Endothelial cell of coronary artery (primary cell): ENCODE results near the gene SLC35A2. TPM values are rescaled to one million over a fixed set of nuclear protein-coding genes. Genes with fewer than 3 reads are reported as not detected.

ENCODE experiments used
- total RNA-seq: library from RNA; depleted of rRNA; stranded (reverse); fragments of >200 nt; gene quantifications from 2 replicates; pipeline ENCODE4 v1.2.3, GENCODE V29; 2014

The SLC35A2 gene
- total RNA-seq, result 8.6 and 9.0 TPM in 2 replicates

DNA sequence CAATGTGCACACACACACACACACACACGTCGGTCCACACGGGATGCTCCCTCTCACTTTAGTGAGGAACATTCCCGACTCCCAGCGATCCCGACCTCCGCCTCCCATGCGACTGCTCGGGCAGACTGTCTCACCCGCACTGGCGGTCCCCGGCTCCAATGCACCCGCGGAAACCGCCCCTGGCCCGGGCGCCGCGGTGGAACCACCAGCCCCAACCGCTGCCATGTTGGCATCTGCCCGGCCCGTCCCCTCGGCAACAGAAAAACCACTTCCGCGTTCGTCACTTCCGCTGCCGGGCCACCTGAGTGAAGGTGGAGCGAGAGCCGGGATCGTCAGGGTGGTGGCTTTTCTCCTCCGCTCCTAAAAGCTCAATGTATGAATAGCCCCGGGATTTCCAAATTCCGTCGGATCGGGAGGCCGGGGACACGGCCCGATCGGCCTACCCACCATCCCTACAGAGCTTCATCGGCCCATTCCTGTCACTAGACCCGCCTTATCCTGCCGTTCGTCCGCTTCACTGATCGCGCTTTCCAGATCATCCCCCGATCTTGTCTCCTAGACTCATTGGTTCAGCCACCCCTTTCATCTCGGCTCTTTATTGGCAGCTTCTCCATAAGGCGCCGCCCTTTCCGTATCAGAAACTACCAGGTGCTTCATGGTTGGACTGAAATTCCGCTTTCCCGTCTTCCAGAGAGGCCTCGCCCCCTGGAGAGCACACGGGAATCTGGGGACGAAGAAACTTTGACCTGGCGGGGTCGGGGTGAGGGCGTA is at the start of gene SLC35A2:
TSS of gene SLC35A2 (minus strand) at position 235 of the 771 bp plus-strand sequence. CDS start at position 225, 10 bp downstream.

GRCh38 chrX:48957477-48957826 is 46.0 kb upstream of the SLC35A2 start, which contains the start of gene OTUD5:
TSS of gene OTUD5 (minus strand) at chrX:48957607. CDS start at chrX:48957570, 37 bp downstream.

GRCh38 chrX:48918643-48919340 is 7.3 kb upstream of the SLC35A2 start, which contains the start of gene PIM2:
TSS of gene PIM2 (minus strand) at chrX:48919024. CDS start at chrX:48918834, 190 bp downstream.

DNA sequence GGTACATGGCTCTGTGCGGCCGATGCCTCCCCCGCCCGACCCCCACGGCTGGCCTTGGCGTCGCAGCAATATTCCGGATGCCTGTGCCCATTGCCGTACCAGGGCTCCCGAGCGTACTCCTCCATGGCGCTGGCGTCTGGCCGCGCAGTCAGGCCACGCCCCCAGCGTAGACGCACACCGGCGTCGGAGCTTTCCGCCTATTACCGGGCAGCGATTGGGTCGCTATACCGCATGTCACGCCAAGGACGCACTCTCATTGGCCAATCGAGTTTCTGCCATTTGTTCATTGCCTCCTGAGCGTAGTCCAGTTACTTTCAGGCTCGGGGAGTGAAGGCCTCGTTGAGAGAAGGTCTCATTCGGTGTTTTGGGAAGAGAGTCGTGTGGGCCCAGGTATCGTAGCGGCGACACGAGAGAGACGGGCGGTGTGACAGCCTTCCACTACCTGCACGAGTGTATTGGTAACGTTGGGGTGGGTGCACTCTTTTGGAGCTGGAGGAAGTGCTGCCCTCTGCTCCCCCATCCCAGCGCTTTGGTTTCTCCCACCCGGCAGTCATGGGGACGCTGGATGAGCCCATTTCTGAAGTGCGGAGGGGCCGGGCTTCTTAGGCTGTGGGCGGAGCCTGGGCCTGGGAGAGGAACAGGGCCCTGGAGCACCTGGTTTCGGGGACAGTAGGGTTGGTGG is 13.7 kb downstream of the SLC35A2 start, which contains the start of the genes PQBP1 and TIMM17B:
TSS of gene PQBP1 (plus strand) at position 306 of the 682 bp plus-strand sequence. CDS start 580 bp downstream, outside the sequence.
TSS of gene TIMM17B (minus strand) at position 144 of the 682 bp plus-strand sequence. CDS start at position 125, 19 bp downstream.

Other genes starting within 250 kb of the SLC35A2 start
- 0.09 and 0.18 TPM in 2 replicates for gene WAS, start 227.8 kb downstream of the SLC35A2 start, total RNA-seq
- 2.9 and 5.8 TPM in 2 replicates for gene SUV39H1, start 214.9 kb downstream of the SLC35A2 start, total RNA-seq
- gene GLOD5, start 149.9 kb downstream of the SLC35A2 start, total RNA-seq, result not detected in 2 replicates
- gene GATA1, start 125.1 kb downstream of the SLC35A2 start, total RNA-seq, result not detected in 2 replicates
- 19.4 and 36.7 TPM in 2 replicates for gene HDAC6, start 109.6 kb downstream of the SLC35A2 start, total RNA-seq
- gene ERAS, start 85.1 kb downstream of the SLC35A2 start, total RNA-seq, result not detected in 2 replicates
- gene PCSK1N, start 76.0 kb downstream of the SLC35A2 start, total RNA-seq, result not detected in 2 replicates
- gene TIMM17B, start 13.9 kb downstream of the SLC35A2 start, total RNA-seq, result 16.2 and 18.1 TPM in 2 replicates
- gene PQBP1, start 13.7 kb downstream of the SLC35A2 start, total RNA-seq, result 88.2 and 121 TPM in 2 replicates
- gene PIM2, start 7.4 kb upstream of the SLC35A2 start, total RNA-seq, result 3.2 and 3.4 TPM in 2 replicates
- 25.2 and 31.2 TPM in 2 replicates for gene OTUD5, start 46.0 kb upstream of the SLC35A2 start, total RNA-seq
- gene KCND1, start 60.2 kb upstream of the SLC35A2 start, total RNA-seq, result 0.18 and 0.47 TPM in 2 replicates
- 34.0 and 34.5 TPM in 2 replicates for gene GRIPAP1, start 90.6 kb upstream of the SLC35A2 start, total RNA-seq
- 16.4 and 22.4 TPM in 2 replicates for gene TFE3, start 131.7 kb upstream of the SLC35A2 start, total RNA-seq
- 0.45 and 1.1 TPM in 2 replicates for gene CCDC120, start 147.4 kb upstream of the SLC35A2 start, total RNA-seq
- gene PRAF2, start 162.4 kb upstream of the SLC35A2 start, total RNA-seq, result 3.2 and 4.8 TPM in 2 replicates
- 15.9 and 26.7 TPM in 2 replicates for gene WDR45, start 168.2 kb upstream of the SLC35A2 start, total RNA-seq
- gene GPKOW, start 212.1 kb upstream of the SLC35A2 start, total RNA-seq, result 22.9 and 25.8 TPM in 2 replicates